NCI-H146 treated with DMSO at 0.1 percent for 48 hours (cell line): ENCODE results near the gene PRTFDC1.
A peak's percentile ranks its signal among the peaks of the same experiment; 100 is the strongest.
"Not testable (repeated sequence)": the region's sequence is repeated elsewhere in the genome, so short reads cannot be mapped to it uniquely, and the experiment has no call there.

Experiments used
- DNase-seq: peaks from one replicate; lab custom pipeline; 2025; ENCODE audit not compliant: unreplicated experiment; lab: John Stamatoyannopoulos, UW

Gene PRTFDC1

GRCh38 chr10:24952143-24952706 is at the start of gene PRTFDC1:
PRTFDC1 (minus strand) TSS chr10:24952606; CDS start chr10:24952575, 31 bp downstream.
- peak; percentile 48 for DNase-seq

GRCh38 chr10:24998044-24998443 is 45.6 kb upstream of the PRTFDC1 start:
- no peak for DNase-seq

- DNase-seq: no peak
Measured at GRCh38 chr10:24995072-24995471, 42.7 kb upstream of the PRTFDC1 start.

GRCh38 chr10:24993237-24993958 is 41.0 kb upstream of the PRTFDC1 start:
- DNase-seq: no peak

- no peak for DNase-seq
Measured at GRCh38 chr10:24992512-24993133, 40.2 kb upstream of the PRTFDC1 start.

- DNase-seq: no peak
Measured at GRCh38 chr10:24991298-24991697, 38.9 kb upstream of the PRTFDC1 start.

- no peak for DNase-seq
Measured at GRCh38 chr10:24989867-24990266, 37.5 kb upstream of the PRTFDC1 start.

GRCh38 chr10:24988831-24989640 is 36.6 kb upstream of the PRTFDC1 start:
- DNase-seq: no peak

GRCh38 chr10:24984906-24985305 is 32.5 kb upstream of the PRTFDC1 start:
- DNase-seq: no peak

- no peak for DNase-seq
Measured at GRCh38 chr10:24983946-24984345, 31.5 kb upstream of the PRTFDC1 start.

- DNase-seq: no peak
Measured at GRCh38 chr10:24983130-24983529, 30.7 kb upstream of the PRTFDC1 start.

- no peak for DNase-seq
Measured at GRCh38 chr10:24982319-24983112, 30.1 kb upstream of the PRTFDC1 start.

- DNase-seq: no peak
Measured at GRCh38 chr10:24981161-24981710, 28.8 kb upstream of the PRTFDC1 start.

- DNase-seq: no peak
Measured at GRCh38 chr10:24979685-24980084, 27.3 kb upstream of the PRTFDC1 start.

- no peak for DNase-seq
Measured at GRCh38 chr10:24974976-24975375, 22.6 kb upstream of the PRTFDC1 start.

GRCh38 chr10:24973163-24973562 is 20.8 kb upstream of the PRTFDC1 start:
- DNase-seq: no peak

- DNase-seq: no peak
Measured at GRCh38 chr10:24971374-24971773, 19.0 kb upstream of the PRTFDC1 start.

- no peak for DNase-seq
Measured at GRCh38 chr10:24969841-24970281, 17.5 kb upstream of the PRTFDC1 start.

GRCh38 chr10:24968951-24969350 is 16.5 kb upstream of the PRTFDC1 start:
- DNase-seq: not testable (repeated sequence)

GRCh38 chr10:24968349-24968748 is 15.9 kb upstream of the PRTFDC1 start:
- no peak for DNase-seq
